Glomerular visceral epithelial cell (primary cell): ENCODE data around the gene CLEC1B.
"Not testable (repeated sequence)": the region's sequence is repeated elsewhere in the genome, so short reads cannot be mapped to it uniquely, and the experiment has no call there.

Experiments used
- DNase-seq: peaks from one replicate; pipeline ENCODE4 v3.0.0-alpha.2; 2016; ENCODE audit errors: extremely low spot score

CLEC1B gene

DNA sequence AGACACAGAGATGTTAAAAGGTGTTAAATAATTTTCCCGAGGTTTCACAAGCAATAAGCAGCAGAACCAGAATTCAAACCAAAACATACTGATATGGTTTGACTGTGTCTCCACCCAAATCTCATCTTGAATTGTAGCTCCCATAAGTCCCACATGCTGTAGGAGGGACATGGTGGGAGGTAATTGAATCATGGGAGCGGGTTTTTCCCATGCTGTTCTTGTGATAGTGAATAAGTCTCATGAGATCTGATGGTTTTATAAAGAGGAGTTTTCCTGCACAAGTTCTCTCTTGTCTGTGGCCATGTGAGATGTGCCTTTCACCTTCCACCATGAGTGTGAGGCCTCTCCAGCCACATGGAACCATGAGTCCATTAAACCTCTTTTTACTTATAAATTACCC is 24.2 kb downstream of the CLEC1B start:
- not testable (repeated sequence) for DNase-seq

DNA sequence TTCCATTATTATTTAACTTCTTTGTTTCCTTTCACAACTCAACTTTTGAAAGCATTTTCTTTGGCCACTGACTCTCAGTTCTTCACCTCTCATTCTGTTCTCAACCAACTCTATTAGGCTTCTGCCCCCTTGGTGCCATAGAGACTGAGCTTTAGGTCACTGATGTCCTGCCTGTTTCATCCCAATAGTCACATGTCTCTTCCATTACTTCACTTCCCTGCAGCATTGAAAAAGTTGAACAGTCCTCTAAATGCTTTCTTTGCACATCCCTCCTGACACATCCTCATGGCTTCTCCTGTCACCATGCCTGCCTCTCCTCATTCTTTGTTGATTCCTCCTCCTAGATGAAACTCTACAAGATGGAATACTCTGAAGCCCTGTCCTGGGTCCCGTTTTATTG is 25.0 kb downstream of the CLEC1B start:
- no peak for DNase-seq

DNA sequence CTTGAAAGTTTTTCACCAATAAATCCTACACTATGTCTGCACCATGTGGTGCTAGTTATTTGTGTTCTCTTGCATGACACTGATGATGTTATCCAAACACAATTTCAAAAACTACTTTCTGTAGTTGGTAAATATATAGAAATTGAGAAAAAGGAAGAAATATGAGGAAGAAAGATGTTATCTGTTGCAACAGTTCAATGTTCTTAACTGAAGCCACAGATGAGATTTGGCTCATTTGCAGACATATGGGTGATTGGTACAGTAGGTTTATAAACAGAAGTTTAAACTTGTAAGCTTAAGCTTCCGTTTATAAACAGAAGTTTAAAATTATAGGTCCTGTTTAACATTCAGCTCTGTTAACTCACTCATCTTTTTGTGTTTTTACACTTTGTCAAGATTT is 27.7 kb downstream of the CLEC1B start, which contains the start of gene CLEC12A:
Gene CLEC12A (plus strand): TSS at position 229 of the 400 bp plus-strand sequence. CDS start 188 bp downstream, outside the sequence.
- no peak for DNase-seq

DNA sequence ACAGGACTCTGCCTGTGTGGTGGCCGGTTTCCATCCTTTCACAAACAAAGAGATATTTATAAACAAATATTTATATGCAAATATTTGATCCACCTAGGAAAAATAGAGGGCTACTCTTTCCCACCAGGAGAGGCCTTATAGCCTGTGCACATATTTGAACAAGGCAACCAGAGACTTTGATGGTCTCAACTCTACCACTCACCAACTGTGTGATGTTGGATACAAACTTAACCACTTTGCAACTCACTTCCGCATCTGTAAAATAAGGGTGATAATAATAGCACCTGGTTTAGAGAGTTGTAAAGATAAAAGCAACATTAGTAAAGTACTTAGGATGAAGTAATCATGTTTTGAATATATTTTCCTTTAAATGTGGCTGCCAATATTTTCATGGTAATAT is 29.2 kb downstream of the CLEC1B start:
- DNase-seq: no peak

DNA sequence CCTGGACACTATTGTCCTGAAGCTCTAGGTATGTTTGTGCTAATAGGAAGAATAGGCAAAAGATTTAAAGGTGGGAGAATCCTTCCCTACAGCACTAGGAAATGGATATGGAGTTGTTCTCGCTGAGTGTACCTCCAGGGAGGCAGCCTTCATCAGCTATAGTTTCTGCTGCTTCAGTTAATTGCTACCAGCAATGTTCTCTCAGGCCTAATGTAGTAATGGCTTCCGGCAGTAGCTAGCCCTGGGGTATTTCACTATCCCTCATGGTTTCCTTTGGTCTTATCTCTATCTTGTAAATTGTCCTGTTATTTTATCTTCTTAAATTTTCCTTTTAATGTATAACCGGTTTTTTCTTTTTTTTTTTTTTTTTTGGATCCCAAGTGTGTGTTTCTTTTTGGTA is 37.0 kb downstream of the CLEC1B start:
- no peak for DNase-seq

DNA sequence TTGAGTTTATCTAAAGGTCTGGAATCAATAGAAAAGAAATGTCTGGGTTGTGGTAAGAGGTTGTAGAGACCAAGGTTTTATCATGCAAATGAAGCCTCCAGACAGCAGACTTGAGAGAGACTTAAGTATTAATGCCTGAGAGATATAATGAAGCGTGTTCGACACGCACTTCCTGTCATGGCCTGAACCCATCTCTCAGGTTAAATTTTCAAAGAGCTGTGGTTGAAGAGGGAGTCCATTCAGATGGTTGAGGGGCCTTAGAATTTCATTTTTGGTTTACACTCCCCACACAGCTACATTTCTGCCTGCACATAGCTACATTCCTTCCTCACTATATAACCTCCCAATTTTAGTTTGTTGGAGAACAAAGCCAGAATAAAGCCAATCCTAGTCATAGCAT is 37.8 kb downstream of the CLEC1B start:
- no peak for DNase-seq

DNA sequence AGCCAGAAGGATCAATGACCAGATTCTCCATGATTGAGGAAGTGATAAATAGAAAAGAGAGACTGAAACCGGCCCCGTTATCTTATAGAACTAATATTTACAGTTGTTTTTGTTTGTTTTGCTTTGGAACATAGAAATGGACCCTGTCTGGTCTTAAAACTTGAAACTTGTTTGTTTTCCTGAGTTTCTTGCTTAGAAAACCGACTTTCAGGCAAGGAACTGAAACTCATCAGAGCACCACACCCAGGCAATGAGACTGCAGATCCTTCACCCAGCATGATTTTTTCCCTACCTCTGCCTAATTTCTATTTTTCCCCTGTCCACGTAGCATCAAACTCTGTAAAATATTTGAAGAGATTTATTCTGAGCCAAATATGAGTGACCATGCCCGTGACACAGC is 38.3 kb downstream of the CLEC1B start:
- DNase-seq: no peak

DNA sequence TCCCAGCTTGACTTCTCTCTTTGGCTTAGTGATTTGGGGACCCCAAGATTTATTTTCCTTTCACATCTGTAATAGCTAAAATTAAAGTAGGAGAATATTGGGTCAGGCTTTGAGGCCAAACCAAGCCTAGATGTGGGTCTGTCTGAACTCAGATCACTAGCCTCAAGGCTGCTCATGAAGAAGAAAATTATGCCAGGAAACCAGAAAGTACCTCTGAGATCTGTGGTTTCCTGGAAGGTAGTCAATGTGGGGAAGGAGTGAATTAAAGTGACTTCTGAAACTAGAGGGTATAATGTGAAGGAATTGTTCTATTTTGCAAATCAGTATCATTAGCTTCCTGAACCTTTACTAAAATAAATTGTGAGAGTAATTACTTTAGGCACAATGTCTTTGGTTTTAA is 41.1 kb downstream of the CLEC1B start:
- DNase-seq: no peak

DNA sequence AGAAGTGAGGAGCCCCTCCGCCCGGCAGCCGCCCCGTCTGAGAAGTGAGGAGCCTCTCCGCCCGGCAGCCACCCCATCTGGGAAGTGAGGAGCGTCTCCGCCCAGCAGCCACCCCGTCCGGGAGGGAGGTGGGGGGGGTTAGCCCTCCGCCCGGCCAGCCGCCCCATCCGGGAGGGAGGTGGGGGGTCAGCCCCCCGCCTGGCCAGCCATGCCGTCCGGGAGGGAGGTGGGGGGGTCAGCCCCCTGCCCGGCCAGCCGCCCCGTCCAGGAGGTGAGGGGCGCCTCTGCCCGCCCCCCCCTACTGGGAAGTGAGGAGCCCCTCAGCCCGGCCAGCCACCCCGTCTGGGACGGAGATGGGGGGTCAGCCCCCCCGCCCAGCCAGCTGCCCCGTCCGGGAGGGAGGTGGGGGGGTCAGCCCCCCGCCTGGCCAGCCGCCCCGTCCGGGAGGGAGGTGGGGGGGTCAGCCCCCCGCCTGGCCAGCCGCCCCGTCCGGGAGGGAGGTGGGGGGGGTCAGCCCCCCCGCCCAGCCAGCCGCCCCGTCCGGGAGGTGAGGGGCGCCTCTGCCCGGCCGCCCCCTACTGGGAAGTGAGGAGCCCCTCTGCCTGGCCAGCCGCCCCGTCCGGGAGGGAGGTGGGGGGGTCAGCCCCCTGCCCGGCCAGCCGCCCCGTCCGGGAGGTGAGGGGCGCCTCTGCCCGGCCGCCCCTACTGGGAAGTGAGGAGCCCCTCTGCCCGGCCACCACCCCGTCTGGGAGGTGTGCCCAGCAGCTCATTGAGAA is 45.8 kb downstream of the CLEC1B start:
- DNase-seq: not testable (repeated sequence)

DNA sequence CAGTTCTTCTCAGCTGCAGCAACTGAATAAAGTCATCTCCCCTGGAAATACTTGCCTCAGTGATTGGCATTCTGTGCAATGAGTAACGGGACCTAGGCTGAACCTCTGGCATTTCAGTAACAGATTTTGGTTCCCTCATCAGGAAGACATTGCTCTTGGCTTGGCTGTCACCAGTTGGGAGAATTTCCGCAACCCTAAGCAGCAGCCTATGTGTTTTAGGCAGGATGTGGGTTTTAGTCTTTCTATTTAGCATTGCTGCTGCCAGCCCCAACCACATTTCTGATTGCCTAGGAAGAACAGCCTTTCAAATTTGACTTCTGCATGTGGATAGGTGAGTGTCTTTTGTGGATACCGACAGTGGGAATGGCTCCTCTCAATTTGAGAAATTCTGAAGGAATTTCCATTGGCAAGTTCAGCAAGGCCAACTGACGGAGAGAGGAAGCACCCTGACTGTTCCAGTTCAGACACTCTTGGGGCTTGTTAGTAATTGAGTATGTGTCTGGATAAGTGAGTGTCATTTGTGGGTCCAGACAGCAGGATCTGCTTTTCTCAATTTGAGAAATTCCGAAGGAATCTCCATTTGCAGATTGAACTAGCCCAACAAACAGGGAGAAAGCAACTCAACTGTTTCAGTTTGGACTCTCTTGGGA is 47.8 kb downstream of the CLEC1B start:
- DNase-seq: no peak

DNA sequence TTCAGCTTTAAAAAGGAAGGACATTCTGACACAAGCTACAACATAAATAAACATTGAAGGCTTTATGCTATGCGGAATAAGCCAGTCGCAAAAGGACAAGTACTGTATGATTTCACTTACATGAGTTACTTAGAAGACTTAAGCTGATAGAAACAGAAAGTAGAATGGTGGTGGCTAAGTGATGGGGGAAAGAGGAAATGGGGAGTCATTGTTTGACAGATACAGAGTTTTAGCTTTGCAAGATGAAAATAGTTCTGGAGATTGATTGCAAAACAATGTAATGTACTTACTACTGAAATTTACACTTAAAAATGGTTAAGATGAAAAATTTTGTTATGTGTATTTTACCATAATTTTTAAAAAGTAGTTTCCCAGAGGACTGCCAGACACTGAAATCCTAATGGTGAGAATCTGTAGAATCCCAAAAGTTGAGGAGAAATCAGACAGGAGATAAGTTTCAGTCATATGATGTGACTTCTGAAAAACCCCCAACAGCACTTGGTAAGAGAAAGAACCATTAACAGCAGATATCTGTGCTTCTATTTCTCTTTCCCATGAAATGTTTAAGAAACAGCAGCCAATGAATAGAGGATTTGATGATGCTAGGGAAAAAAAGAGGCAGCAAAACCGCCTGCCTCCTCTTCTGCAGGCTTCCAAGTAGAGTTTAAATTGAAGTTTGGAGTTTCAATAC is 50.2 kb downstream of the CLEC1B start:
- DNase-seq: no peak

DNA sequence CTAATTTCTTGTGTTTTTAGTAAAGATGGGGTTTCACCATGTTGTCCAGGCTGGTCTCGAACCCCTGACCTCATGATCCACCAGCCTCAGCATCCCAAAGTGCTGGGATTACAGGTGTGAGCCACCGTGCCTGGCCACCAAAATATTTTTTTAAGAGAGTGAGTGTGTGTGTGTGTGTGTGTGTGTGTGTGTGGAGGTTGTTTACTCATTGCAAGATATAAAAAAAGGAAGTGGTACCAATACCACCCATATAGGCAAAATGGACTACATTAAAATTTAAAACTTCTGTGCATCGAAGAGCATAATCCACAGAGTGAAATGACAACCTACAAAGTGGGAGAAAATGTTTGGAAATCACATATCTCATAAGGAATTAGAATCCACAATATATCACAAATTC is 51.2 kb downstream of the CLEC1B start:
- no peak for DNase-seq

DNA sequence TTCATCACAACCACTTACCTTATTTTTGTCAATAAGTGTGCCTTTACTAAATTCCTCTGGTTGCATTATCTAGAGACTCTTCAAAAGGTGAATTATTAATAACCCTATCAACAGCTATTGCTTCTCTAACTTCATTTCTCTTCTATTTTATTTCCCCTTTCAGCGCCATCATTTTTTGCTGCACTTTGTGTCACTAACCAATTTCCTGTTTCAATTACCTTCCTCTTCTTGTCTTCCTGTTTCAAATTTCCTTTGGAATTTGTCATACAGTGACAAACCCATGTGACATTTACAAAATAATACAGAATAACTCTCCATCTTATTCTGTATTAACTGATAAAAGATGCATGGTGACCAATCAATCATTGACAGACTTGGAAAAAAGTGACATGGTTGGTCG is 54.5 kb downstream of the CLEC1B start:
- no peak for DNase-seq

DNA sequence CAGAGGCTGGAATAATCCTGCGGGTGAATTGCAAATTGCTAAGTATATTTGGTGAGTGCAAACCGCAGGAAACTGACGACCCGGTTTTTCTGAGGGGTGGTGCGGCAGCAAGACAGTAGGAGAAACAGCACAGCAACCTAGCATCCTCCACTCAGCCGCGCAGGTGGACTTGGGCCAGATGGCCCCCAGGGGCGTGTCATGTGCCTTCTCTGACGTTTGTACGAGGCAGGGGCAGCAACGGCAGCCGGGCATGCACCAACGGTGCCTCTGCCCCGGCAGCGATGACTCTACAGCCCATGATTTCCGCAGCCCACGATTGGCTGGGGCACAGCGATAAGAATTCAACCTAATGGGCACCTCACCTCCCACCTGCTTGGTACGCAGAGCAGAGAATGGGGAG is 55.7 kb downstream of the CLEC1B start:
- no peak for DNase-seq
